ENCODE data around the gene TMEM59L.

Gene TMEM59L

DNA sequence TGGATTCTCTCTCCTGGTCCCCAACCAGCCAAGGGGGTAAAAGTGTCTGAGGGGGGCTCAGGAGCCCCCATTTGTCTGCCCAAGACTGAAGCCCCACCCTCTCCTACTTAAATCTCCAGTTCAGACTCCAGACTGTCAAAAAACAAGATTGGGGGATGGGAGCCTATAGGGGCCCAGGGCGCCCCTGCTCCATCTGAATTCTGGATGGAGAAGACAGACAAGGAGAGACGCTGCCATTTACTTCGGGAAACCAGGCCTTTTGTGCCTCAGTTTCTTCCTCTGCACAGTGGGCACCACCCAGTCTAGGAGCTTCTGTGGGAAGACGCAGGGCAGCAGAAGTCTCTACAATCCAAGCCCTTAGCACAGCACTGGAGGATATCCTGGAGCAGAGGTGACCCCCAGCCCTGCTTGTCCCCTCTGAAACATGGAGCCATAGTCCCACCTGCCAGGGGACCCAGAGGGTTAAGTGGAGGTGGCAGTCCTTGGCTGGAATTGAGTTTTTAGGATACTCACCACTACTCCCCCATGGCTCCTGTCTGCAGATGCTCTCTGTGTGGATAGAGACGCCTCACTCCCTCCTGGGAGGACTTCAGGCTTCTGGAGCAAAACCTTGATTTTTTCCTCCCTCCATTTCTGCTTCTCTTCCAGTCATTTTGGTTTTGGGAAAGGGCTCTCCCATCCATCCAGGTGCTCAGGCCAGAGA is 4.4 kb upstream of the TMEM59L start:
- no peak for TF ChIP-seq EZH2phosphoT487 (IDR thresholded peaks at IDR 0.05; ENCODE audit: borderline replicate concordance, low read length)
- TF ChIP-seq, protein P1, sequence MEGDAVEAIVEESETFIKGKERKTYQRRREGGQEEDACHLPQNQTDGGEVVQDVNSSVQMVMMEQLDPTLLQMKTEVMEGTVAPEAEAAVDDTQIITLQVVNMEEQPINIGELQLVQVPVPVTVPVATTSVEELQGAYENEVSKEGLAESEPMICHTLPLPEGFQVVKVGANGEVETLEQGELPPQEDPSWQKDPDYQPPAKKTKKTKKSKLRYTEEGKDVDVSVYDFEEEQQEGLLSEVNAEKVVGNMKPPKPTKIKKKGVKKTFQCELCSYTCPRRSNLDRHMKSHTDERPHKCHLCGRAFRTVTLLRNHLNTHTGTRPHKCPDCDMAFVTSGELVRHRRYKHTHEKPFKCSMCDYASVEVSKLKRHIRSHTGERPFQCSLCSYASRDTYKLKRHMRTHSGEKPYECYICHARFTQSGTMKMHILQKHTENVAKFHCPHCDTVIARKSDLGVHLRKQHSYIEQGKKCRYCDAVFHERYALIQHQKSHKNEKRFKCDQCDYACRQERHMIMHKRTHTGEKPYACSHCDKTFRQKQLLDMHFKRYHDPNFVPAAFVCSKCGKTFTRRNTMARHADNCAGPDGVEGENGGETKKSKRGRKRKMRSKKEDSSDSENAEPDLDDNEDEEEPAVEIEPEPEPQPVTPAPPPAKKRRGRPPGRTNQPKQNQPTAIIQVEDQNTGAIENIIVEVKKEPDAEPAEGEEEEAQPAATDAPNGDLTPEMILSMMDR (IDR thresholded peaks at IDR 0.05; ENCODE audit: low read depth, low read length, poor library complexity, severe bottlenecking), result no peak
- Histone ChIP-seq H3K79me2 (ENCODE audit: control insufficient read depth, low read length) (no peaks in the 10 kb centered on the region), H3F3A (ENCODE audit: control insufficient read depth, insufficient read depth) (no peaks in the 10 kb centered on the region), H3K9me2 (replicated peaks; ENCODE audit: control insufficient read depth, low read length) (no peaks in the 10 kb centered on the region), H3K27me3 (ENCODE audit: control insufficient read depth, low read length) (peaks cover 90% of the 10 kb centered on the region), H3K9me3 (ENCODE audit: control insufficient read depth, insufficient read depth, low read length) (no peaks in the 10 kb centered on the region), H3K4me2 (ENCODE audit: low read length) (no peak overlapping the region), H3K27ac (ENCODE audit: low read depth, low read length) (no peak overlapping the region), H3K4me3 (ENCODE audit: low read length) (no peak overlapping the region), H3K4me1 (ENCODE audit: control insufficient read depth, low read length) (peaks cover 21% of the 10 kb centered on the region), H3K36me3 (ENCODE audit: control insufficient read depth, low read length) (no peaks in the 10 kb centered on the region), H4K20me1 (ENCODE audit: control insufficient read depth, insufficient read depth, low read depth, low read length) (no peaks in the 10 kb centered on the region)

DNA sequence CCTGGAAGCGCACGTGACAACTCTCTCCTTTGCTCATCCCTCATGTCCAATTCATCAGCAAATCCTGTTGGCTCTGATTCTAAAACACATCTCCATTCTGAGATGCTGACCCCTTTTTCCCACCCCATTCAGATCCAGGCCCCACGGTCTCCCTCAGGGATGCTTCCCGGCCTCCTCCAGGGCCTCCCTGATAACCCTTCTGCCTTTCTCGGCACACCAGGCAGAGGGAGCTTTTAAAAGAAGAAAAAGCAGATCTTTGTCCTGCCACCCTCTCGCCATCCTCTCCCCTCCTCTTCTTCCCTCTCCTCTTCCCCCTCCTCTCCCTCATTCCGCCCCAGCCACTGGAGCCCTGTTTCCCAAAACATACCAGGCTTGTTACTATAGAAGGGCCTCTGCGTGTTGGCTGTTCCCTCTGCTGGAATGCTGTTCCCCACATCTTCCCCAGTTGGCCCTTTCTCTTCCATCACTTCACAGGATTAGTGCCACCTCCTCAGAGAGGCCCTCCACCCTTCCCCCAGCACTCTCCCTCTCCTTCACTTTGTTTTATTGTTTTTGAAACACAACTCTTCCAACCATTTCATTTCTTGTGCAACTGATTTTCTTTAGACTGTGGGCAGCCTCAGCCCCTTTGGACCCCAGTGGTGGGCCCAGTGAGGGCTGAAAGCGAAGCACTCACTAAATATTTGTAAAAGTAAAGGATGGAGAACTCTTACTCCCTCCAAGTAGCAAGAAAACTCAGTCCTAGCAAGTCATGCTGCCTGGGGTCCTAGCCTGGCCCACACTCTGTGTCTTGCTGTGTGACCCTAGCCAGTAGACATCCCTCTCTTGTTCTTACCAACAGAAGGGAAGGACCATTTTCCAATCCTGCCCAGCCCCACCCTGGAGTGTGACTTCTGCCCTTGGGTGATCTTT is 3.6 kb upstream of the TMEM59L start:
- peaks cover 92% of the 10 kb centered on the region for H3K27me3 ChIP-seq (ENCODE audit: control insufficient read depth, low read length)

DNA sequence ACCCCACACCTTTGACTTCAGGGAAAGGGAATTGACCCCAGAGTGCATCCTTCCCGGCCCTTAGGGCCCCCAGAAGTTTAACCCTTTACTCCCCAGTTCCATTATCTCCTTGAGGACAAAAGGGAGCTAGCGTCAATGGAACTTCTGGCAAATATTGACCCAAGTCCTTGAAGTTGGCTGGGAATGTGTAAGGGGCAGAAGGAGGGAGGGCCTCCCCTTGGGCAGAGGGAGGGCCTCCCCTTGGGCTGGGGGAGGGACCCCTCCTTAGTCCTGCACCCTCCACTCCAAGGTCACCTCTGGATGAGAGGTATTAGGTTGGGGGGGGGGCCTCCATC is 3.0 kb upstream of the TMEM59L start:
- Histone ChIP-seq H3K79me2 (ENCODE audit: control insufficient read depth, low read length) (no peaks in the 10 kb centered on the region), H3K4me1 (ENCODE audit: control insufficient read depth, low read length) (peaks cover 21% of the 10 kb centered on the region), H3F3A (ENCODE audit: control insufficient read depth, insufficient read depth) (no peaks in the 10 kb centered on the region), H3K9me3 (ENCODE audit: control insufficient read depth, insufficient read depth, low read length) (no peaks in the 10 kb centered on the region), H4K20me1 (ENCODE audit: control insufficient read depth, insufficient read depth, low read depth, low read length) (no peaks in the 10 kb centered on the region), H3K27ac (ENCODE audit: low read depth, low read length) (no peak overlapping the region), H3K27me3 (ENCODE audit: control insufficient read depth, low read length) (peaks cover 92% of the 10 kb centered on the region), H3K4me3 (ENCODE audit: low read length) (no peak overlapping the region), H3K36me3 (ENCODE audit: control insufficient read depth, low read length) (no peaks in the 10 kb centered on the region), H3K4me2 (ENCODE audit: low read length) (no peak overlapping the region), H3K9me2 (replicated peaks; ENCODE audit: control insufficient read depth, low read length) (no peaks in the 10 kb centered on the region)
- TF ChIP-seq, protein P1 (IDR thresholded peaks at IDR 0.05; ENCODE audit: low read depth, low read length, poor library complexity, severe bottlenecking), result no peak
- no peak for TF ChIP-seq EZH2phosphoT487 (IDR thresholded peaks at IDR 0.05; ENCODE audit: borderline replicate concordance, low read length)

More for the DNA sequence above, 3.6 kb upstream of the TMEM59L start:
- Histone ChIP-seq H3K4me1 (ENCODE audit: control insufficient read depth, low read length) (peaks cover 21% of the 10 kb centered on the region), H3K9me2 (replicated peaks; ENCODE audit: control insufficient read depth, low read length) (no peaks in the 10 kb centered on the region), H3K27ac (ENCODE audit: low read depth, low read length) (no peak overlapping the region), H3K4me2 (ENCODE audit: low read length) (no peak overlapping the region), H4K20me1 (ENCODE audit: control insufficient read depth, insufficient read depth, low read depth, low read length) (no peaks in the 10 kb centered on the region), H3K36me3 (ENCODE audit: control insufficient read depth, low read length) (no peaks in the 10 kb centered on the region), H3K4me3 (ENCODE audit: low read length) (no peak overlapping the region), H3K79me2 (ENCODE audit: control insufficient read depth, low read length) (no peaks in the 10 kb centered on the region), H3F3A (ENCODE audit: control insufficient read depth, insufficient read depth) (no peaks in the 10 kb centered on the region), H3K9me3 (ENCODE audit: control insufficient read depth, insufficient read depth, low read length) (no peaks in the 10 kb centered on the region)
- TF ChIP-seq EZH2phosphoT487 (IDR thresholded peaks at IDR 0.05; ENCODE audit: borderline replicate concordance, low read length), result no peak
- TF ChIP-seq, protein P1 (IDR thresholded peaks at IDR 0.05; ENCODE audit: low read depth, low read length, poor library complexity, severe bottlenecking), result no peak
